GM12872 (cell line): ENCODE measurements around the gene CD81.

ENCODE experiments used
- CTCF ChIP-seq: IDR thresholded peaks from 3 replicates; pipeline ENCODE4 v1.5.1; 2011; ENCODE audit warnings: low read depth, mild to moderate bottlenecking, low read length, moderate library complexity; ENCODE audit not compliant: insufficient read depth

CD81 gene

GRCh38 chr11:2409126-2409525, 32.0 kb downstream of the CD81 start:
- no peak for TF ChIP-seq CTCF

- TF ChIP-seq CTCF = no peak
Observed at GRCh38 chr11:2409611-2410468, 32.7 kb downstream of the CD81 start.

- no peak for TF ChIP-seq CTCF
Observed at GRCh38 chr11:2410616-2411015, 33.5 kb downstream of the CD81 start.

- no peak for TF ChIP-seq CTCF
Observed at GRCh38 chr11:2411446-2412305, 34.6 kb downstream of the CD81 start.

- TF ChIP-seq CTCF = no peak
Observed at GRCh38 chr11:2412323-2412722, 35.2 kb downstream of the CD81 start.

GRCh38 chr11:2413742-2414579, 36.9 kb downstream of the CD81 start:
- no peak for TF ChIP-seq CTCF
